Fibroblast of lung (primary cell): ENCODE measurements around the gene KIF6. TPM values are rescaled to one million over a fixed set of nuclear protein-coding genes. Genes with fewer than 3 reads are reported as not detected.

Experiments used
- DNase-seq, 2 donors: peaks; one replicate each; pipeline versions ENCODE4 v3.0.0 to v3.0.0-alpha.2; 2010; ENCODE audit warnings: low read depth in 2 of 2
- H2AFZ ChIP-seq: 2 replicates; pipeline ENCODE4 v1.5.1; 2012; ENCODE audit warnings: low read length, control low read depth, inconsistent platforms
- H3K27ac ChIP-seq: 2 replicates; pipeline ENCODE4 v1.5.1; 2011; ENCODE audit warnings: low read length, control low read depth; ENCODE audit not compliant: insufficient read depth
- H3K27me3 ChIP-seq: 2 replicates; pipeline ENCODE4 v1.5.1; 2011; ENCODE audit warnings: mild to moderate bottlenecking, low read length; ENCODE audit not compliant: control insufficient read depth, insufficient read depth
- H3K36me3 ChIP-seq: 2 replicates; pipeline ENCODE4 v1.5.1; 2011; ENCODE audit warnings: low read length; ENCODE audit not compliant: control insufficient read depth, insufficient read depth
- H3K4me1 ChIP-seq: 2 replicates; pipeline ENCODE4 v1.5.1; 2011; ENCODE audit warnings: low read length; ENCODE audit not compliant: control insufficient read depth, insufficient read depth; ENCODE audit errors: extremely low read depth
- H3K4me2 ChIP-seq: 2 replicates; pipeline ENCODE4 v1.5.1; 2011; ENCODE audit warnings: low read length, control low read depth; ENCODE audit not compliant: insufficient read depth; ENCODE audit errors: extremely low read depth
- H3K4me3 ChIP-seq, 4 experiments: fragments of 200-600 bp in 1 of 4; sonication (generic) in 1 of 4; replicated peaks in 1 of 4; 2 replicates each; pipeline ENCODE4 v1.5.1; 2011 to 2016; ENCODE audit warnings: low read length in 4 of 4, low read depth in 3 of 4, mild to moderate bottlenecking in 3 of 4, control low read depth in 2 of 4, inconsistent platforms in 1 of 4, mixed read lengths in 1 of 4; ENCODE audit not compliant: insufficient read depth in 1 of 4; ENCODE audit errors: control extremely low read depth in 1 of 4
- H3K79me2 ChIP-seq: 2 replicates; pipeline ENCODE4 v1.5.1; 2012; ENCODE audit warnings: mild to moderate bottlenecking, low read length, inconsistent platforms; ENCODE audit not compliant: control insufficient read depth, insufficient read depth
- H3K9ac ChIP-seq: 2 replicates; pipeline ENCODE4 v1.5.1; 2011; ENCODE audit warnings: mild to moderate bottlenecking, low read length, control low read depth; ENCODE audit not compliant: insufficient read depth
- H3K9me3 ChIP-seq: 2 replicates; pipeline ENCODE4 v1.5.1; 2012; ENCODE audit warnings: low read depth, low read length; ENCODE audit not compliant: control insufficient read depth, insufficient read depth
- H4K20me1 ChIP-seq: 2 replicates; pipeline ENCODE4 v1.5.1; 2011; ENCODE audit warnings: low read length; ENCODE audit not compliant: control insufficient read depth, insufficient read depth; ENCODE audit errors: extremely low read depth
- CTCF ChIP-seq, 2 donors: IDR thresholded peaks in 1 of 2; conservative IDR thresholded peaks in 1 of 2; 1 replicate in 1 of 2; 2 replicates in 1 of 2; pipeline ENCODE4 v1.5.1; 2011 to 2012; ENCODE audit warnings: low read length in 2 of 2, control low read depth in 1 of 2, inconsistent platforms in 1 of 2, low read depth in 1 of 2, mild to moderate bottlenecking in 1 of 2
- EZH2 ChIP-seq: IDR thresholded peaks from 2 replicates; pipeline ENCODE4 v1.5.1; 2012; ENCODE audit warnings: low read length, control low read depth, mild to moderate bottlenecking; ENCODE audit errors: missing control alignments
- polyA plus RNA-seq, 2 donors: library from polyadenylated mRNA; depleted of rRNA in 1 of 2; stranded (reverse) in 1 of 2; unstranded in 1 of 2; fragments of >200 nt; gene quantifications; 2 replicates each; pipeline ENCODE4 v1.2.1, GENCODE V29; 2011 to 2012; ENCODE audit warnings: missing spikeins in 1 of 2
- total RNA-seq: library from RNA; depleted of rRNA; stranded (reverse); fragments of >200 nt; gene quantifications from 2 replicates; pipeline ENCODE4 v1.2.1, GENCODE V29; 2014

KIF6 gene
- total and polyA plus RNA-seq, 2 donors (not counting 1 experiment from before 2014, with no cell fraction given), result 0.24 to 0.83 TPM

GRCh38 chr6:39415482-39415881 lies 309.7 kb downstream of the KIF6 start:
- H3K27me3 ChIP-seq, result no peaks in the 10 kb centered on the region
- no peak overlapping the region for H3K4me3 ChIP-seq
- no peaks in the 10 kb centered on the region for H3K36me3 ChIP-seq
- TF ChIP-seq EZH2, result no peak
- TF ChIP-seq CTCF (conservative IDR thresholded peaks at IDR 0.05 in 1 of 2, IDR thresholded peaks at IDR 0.05 in 1 of 2; ENCODE audit: low read depth in 1 of 2, low read length in 2 of 2), result no peak
- no peak overlapping the region for H3K27ac ChIP-seq
- H3K4me2 ChIP-seq, result no peak overlapping the region
- H3K4me1 ChIP-seq, result no peaks in the 10 kb centered on the region
- H3K79me2 ChIP-seq, result no peaks in the 10 kb centered on the region
- H2AFZ ChIP-seq, result no peak overlapping the region
- no peak overlapping the region for H3K9ac ChIP-seq
- DNase-seq, result no peak
- H4K20me1 ChIP-seq, result no peaks in the 10 kb centered on the region
- no peaks in the 10 kb centered on the region for H3K9me3 ChIP-seq

GRCh38 chr6:39411465-39411864 lies 313.7 kb downstream of the KIF6 start:
- H2AFZ ChIP-seq, result no peak overlapping the region
- H3K9me3 ChIP-seq, result no peaks in the 10 kb centered on the region
- no peak overlapping the region for H3K9ac ChIP-seq
- H3K4me1 ChIP-seq, result no peaks in the 10 kb centered on the region
- no peaks in the 10 kb centered on the region for H3K27me3 ChIP-seq
- no peak for TF ChIP-seq CTCF (conservative IDR thresholded peaks at IDR 0.05 in 1 of 2, IDR thresholded peaks at IDR 0.05 in 1 of 2; ENCODE audit: low read depth in 1 of 2, low read length in 2 of 2)
- TF ChIP-seq EZH2, result no peak
- no peak overlapping the region for H3K27ac ChIP-seq
- DNase-seq, result peak in 1 of 2 donors; percentile 62
- H3K4me3 ChIP-seq, result no peak overlapping the region
- no peaks in the 10 kb centered on the region for H3K79me2 ChIP-seq
- no peaks in the 10 kb centered on the region for H4K20me1 ChIP-seq
- H3K4me2 ChIP-seq, result no peak overlapping the region
- H3K36me3 ChIP-seq, result no peaks in the 10 kb centered on the region

GRCh38 chr6:39411001-39411400 lies 314.2 kb downstream of the KIF6 start:
- H3K4me2 ChIP-seq, result no peak overlapping the region

More at GRCh38 chr6:39411001-39411400, 314.2 kb downstream of the KIF6 start:
- Histone ChIP-seq H3K4me1 (no peaks in the 10 kb centered on the region), H4K20me1 (no peaks in the 10 kb centered on the region), H3K36me3 (no peaks in the 10 kb centered on the region), H3K79me2 (no peaks in the 10 kb centered on the region), H3K9ac (no peak overlapping the region), H3K27me3 (no peaks in the 10 kb centered on the region), H2AFZ (no peak overlapping the region), H3K4me3 (no peak overlapping the region), H3K27ac (no peak overlapping the region), H3K9me3 (no peaks in the 10 kb centered on the region)
- TF ChIP-seq EZH2, result no peak
- no peak for TF ChIP-seq CTCF (conservative IDR thresholded peaks at IDR 0.05 in 1 of 2, IDR thresholded peaks at IDR 0.05 in 1 of 2; ENCODE audit: low read depth in 1 of 2, low read length in 2 of 2)
- DNase-seq, result no peak
